ENCODE measurements around the gene CLN6.

DNA sequence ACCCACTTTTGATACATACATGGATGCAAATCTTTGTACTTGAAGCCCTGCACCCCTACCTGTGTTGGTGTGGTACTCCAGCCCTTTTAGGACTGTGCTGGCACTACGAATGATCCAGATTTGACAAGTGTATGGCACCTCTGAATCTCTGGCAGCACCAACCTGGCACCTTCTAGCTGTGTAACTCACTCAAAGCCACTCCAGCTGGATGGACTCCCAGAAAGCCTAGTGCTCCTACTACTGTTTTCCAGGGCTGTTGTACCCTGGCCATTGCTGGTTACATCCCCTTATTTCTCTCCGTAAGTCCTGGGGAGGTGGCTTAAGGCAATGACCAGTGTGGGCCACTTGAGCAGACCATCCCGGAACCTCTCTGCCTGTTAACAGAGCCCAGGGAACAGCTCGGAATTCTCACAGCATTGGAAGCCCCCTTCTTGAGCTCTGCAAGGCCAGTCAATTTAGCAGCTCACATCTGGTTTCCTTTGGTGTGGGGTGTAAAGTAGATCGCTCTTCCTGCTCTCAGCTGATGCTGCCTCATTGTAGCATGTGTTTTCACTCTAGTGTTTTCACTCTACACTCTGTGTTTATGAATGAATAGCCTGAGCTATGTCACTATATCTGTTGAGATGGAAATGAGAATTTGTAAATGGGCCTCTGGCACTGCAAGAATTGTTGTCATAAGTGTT, 36.6 kb downstream of the CLN6 start:
- no peak for TF ChIP-seq POLR2A (IDR thresholded peaks at IDR 0.05)
- TF ChIP-seq, protein P1, sequence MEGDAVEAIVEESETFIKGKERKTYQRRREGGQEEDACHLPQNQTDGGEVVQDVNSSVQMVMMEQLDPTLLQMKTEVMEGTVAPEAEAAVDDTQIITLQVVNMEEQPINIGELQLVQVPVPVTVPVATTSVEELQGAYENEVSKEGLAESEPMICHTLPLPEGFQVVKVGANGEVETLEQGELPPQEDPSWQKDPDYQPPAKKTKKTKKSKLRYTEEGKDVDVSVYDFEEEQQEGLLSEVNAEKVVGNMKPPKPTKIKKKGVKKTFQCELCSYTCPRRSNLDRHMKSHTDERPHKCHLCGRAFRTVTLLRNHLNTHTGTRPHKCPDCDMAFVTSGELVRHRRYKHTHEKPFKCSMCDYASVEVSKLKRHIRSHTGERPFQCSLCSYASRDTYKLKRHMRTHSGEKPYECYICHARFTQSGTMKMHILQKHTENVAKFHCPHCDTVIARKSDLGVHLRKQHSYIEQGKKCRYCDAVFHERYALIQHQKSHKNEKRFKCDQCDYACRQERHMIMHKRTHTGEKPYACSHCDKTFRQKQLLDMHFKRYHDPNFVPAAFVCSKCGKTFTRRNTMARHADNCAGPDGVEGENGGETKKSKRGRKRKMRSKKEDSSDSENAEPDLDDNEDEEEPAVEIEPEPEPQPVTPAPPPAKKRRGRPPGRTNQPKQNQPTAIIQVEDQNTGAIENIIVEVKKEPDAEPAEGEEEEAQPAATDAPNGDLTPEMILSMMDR (IDR thresholded peaks at IDR 0.05) = no peak

Data from adrenal gland (tissue), 5 donors.